Esophagus muscularis mucosa (tissue), 4 donors: Measurements from ENCODE around the gene GPSM1.

Experiments used
- CTCF ChIP-seq, 3 experiments: fragments of 200-600 bp in 2 of 3; fragments of 450-650 bp in 1 of 3; sonication (generic) in 2 of 3; IDR thresholded peaks; one replicate each; pipeline ENCODE4 v1.5.1; 2017 to 2019; ENCODE audit warnings: antibody characterized with exemption in 3 of 3, mild to moderate bottlenecking in 2 of 3, moderate library complexity in 1 of 3
- EP300 ChIP-seq: sonication (generic); formaldehyde crosslinking; IDR thresholded peaks from one replicate; pipeline ENCODE4 v1.6.1; 2017; ENCODE audit warnings: antibody characterized with exemption
- POLR2A ChIP-seq: fragments of 450-650 bp; IDR thresholded peaks from one replicate; pipeline ENCODE4 v1.6.1; 2017; ENCODE audit warnings: antibody characterized with exemption, moderate library complexity, mild to moderate bottlenecking, low read depth
- POLR2AphosphoS5 ChIP-seq, 2 donors: sonication (generic); formaldehyde crosslinking; IDR thresholded peaks; one replicate each; pipeline ENCODE4 v1.6.1; 2017; ENCODE audit warnings: antibody characterized with exemption in 2 of 2

GRCh38 chr9:136405481-136405880 is 78.1 kb downstream of the GPSM1 start:
- TF ChIP-seq POLR2AphosphoS5 (IDR thresholded peaks at IDR 0.05), result no peak
- no peak for TF ChIP-seq CTCF (IDR thresholded peaks at IDR 0.05)
- no peak for TF ChIP-seq EP300
- no peak for TF ChIP-seq POLR2A
